ENCODE results near the gene SOX13.
"Not testable (repeated sequence)": the region's sequence is repeated elsewhere in the genome, so short reads cannot be mapped to it uniquely, and the experiment has no call there.

SOX13 gene

DNA sequence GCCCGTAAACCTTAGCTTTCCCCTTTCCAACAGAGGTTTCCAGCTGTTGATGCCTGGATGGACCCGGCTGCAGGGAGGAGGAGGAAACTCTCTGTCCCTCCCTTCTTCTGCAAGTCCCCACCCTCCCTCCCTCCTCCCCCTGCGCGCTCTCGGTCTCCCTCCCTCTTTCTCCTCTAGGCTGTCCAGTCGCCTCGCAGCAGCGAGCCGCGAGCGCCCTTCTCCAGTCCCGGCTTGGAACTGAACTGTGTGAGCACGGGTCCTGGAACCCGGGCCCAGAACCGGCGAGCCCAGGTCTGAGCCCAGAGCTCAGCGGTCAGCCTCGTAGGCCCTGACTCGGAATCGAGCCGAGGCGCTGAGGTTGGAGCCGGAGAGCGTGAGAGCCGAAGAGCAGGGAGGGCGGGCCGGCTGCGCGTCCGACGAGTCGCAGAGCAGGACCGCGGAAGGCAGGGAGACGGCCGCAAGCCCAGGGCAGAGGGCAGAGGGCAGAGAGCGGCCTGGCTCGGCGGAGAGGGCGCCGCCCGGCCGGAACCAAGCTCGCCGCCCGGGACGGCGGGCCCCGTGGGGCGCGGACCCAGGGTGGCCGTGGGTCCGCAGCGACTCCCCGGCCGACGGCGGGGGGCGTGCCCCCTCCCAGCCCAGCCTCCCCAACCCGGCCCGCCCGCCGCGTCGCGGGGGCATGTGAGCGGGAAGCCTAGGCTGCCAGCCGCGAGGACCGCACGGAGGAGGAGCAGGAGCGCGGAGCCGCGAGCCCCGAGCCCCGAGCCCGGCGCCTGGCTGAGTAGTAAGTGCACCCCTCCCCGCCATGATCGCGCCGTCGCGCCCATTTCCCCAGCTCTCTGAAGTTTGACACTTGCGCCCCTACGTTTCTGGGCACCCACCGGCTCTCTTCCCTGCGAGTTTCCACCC lies at the start of gene SOX13:
Gene SOX13, plus strand, starts transcription at position 185 of the 906 bp plus-strand sequence. CDS start 39,801 bp downstream, outside the sequence.
- DNase-seq: peak; percentile 28

DNA sequence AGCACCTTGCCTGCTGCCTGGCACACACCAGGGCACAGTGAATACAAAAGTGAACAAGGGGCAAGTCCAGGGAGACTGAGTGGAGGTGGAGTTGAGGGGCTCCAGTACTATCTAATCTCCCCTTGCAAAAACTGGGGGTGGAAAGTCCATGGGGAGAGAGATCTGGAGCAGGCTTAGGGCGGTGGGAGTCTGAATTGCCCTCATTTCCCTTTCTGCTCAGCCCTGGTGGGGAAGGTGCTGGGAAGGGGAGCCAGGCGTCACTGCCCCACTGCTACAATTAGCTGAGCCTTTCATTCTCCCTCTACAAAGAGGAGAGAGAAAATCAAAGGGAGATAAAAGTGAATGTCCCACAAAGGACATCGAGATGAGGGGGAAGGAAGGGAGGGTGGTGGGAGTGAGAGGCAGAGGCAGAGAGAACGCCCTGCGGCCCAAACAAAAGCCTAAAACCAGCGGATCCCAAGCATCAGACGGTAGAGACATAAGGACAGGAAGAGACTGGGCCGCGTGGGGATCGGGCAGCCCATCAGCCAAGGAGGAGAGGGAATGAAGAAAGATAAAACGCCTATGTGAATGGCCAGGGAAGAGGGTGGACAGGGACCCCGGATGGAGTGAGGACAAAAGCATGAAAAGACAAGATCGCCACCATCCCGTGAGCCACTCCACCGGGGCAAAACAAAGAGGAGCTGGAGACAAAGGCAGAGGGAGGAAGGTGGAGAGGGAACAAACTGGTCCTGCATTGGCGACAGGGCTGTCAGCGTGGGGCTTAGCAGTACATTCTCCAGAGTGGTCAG lies 46.8 kb upstream of the SOX13 start:
- no peak for DNase-seq

DNA sequence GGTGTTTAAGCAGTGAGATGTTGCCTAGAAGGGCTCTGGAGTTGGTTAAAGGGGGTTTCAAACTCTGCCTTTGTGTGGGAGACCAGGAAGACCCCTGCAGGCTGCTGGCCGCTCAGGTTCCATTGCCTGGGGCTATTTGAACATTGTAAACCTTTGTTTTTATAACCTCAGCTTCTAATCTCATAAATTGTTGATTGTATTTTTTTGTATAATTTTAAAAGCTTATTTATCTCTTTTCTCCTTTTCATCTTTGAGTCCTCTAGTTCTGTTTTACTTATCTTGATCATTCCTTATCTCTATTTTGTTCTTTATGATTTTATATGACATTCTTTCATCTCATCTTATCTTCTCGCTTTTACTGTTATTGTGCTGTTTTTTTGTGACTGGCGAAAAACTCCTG lies 45.5 kb upstream of the SOX13 start:
- DNase-seq: no peak

DNA sequence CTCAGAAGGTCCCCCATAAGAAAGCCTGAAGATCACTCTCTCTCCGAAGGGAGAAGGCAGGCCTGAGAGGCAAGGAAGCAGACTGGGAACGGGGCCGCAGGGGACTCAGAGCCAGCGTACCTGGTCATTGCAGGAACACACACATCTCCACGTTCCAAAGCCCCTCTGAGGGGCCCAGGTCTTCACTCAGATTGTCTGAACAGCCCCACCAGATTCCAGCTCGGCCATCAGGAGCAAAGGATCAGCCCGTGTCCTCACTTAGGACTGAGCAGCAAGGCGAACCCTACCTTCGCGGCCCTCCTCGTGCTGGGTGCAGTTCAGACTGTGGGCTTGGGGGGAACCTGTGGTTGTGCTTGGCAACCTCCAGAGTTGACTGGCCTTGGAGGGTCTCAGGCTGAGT lies 43.9 kb upstream of the SOX13 start:
- no peak for DNase-seq

DNA sequence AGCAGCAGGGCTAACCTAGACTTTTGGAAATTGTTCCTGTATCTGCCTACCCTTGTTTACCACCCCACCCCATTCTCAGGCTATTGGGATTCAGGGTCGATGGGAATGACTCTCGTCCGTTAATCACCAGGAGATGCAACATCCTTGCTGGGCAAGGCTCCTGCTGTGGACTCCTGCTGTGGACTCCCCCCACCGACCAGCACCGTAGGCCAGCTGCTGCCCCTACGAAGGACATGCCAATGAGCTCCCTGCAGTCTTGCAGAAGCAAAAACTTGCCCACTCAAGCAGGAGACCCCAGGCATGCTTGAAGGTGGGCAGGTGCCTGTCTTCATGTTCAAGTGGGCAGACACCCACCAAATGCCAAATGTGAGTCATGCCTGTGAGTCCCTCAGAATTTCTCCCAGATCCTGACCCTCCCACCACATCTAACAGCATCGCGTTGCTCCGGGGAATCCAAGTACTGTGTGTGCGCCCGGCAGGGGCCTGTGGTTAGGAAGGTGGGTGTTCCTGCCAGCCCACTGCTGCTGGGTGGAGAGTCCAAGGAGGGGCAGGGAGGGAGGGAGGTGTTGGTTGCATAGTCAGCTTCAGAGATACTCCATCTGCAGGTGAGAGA lies 41.7 kb upstream of the SOX13 start:
- no peak for DNase-seq

DNA sequence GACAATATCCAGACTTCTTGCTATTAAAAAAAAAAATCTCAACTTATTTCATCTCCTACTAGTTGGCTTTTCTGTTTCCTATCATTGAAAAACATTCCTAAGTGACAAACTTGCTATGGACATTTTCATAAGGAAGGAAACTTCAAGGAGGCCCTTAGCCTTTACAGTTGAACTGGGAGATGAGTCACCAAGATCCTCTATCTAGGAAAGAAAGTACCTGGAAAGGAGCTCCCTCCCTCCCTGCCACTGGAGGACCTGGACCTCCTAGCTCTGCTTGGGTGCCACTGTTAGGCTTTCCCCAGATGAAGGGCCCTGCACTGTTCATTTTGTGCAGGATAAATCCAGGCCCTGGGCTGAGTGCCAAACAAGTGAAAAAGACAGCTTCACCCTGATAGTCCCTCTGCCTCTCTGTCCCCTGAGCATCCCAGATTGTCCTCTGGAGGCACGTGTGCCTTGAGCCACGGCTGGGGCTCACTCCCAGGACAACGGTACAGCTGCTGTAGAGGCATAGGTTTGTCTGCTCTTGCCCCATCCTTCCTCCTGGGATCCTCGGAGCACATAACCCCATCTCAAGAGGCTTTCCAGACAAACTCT lies 40.2 kb upstream of the SOX13 start:
- DNase-seq: no peak

DNA sequence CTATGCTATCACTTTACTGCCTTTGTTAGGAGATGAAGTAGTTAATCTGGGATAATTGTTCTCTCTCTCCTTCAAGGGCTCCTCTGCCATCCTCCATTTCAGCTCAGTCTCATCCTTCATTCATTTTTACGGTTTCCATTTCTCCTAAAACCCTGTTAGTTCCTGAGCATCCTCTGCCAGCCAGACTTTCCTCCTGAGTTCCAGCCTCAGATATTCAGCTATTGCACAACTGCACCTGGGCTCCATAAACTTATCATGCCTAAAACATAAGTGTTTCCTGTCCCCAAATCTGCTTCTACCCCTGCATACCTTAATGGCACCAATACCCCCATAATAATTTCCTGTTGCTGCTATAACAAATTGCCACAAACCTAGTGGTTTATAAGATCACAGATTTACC lies 39.6 kb upstream of the SOX13 start:
- DNase-seq: no peak

DNA sequence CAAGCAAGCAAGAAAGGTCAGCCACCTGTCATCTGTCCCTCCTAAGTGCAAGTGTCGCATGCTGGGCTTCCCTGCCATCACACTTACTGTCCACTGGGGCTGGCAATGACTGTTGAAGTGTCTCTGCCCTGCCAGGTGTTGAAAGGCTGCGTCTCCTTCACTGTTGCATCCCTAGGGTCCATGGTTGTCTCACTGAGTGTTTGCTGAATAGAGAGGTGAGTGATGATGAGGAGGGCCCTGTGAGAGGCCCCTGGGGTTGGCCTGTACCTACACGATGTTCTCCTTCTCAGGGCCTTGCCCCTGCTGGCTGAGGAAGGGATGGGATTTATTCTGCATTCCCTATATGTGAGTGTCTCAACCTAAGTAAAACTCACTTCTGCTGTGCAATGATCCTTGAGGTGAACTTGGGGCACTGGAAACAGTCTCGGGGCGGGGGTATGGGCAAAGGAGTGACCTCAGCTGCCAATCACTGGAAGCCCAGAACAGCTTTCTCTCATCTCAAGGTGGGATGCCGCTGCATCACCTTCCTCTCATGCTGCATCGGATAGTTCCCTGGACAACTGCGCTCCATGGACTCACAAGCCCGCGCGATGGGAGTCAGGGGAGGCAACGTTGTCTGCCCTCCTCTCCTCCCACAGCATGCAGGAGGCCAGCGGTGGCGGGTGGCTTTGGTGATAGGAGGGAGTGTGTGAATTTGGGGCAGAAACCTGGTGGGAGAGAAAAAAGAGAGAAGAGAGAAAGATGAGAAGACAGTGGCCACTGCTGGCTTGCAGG lies 35.8 kb upstream of the SOX13 start:
- DNase-seq: no peak

DNA sequence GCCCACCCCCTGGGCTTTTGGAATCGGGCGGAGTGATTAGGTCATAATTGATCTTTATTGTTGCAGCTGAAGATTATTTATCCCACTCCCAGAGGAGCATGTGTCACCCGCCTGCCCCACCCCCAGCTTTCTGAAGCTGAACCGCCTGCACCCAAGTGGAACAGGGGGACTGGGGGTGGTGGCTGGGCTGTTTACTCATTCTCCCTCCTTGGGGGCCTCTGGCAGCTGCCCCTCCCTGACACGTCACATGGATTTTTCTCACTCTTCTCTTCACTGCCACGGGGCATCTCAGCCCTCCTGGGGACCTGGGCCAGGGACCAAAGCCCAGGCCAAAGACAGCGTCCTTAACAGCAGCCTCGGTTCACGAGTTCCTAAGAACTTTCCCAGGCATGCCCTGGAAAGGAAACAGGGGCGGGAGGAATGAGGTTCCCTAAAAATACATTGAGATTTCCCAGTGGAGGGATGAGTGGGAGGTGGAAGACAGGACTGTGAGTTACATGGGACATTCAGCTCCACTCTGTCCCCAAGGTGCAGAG lies 31.6 kb upstream of the SOX13 start:
- DNase-seq: no peak

DNA sequence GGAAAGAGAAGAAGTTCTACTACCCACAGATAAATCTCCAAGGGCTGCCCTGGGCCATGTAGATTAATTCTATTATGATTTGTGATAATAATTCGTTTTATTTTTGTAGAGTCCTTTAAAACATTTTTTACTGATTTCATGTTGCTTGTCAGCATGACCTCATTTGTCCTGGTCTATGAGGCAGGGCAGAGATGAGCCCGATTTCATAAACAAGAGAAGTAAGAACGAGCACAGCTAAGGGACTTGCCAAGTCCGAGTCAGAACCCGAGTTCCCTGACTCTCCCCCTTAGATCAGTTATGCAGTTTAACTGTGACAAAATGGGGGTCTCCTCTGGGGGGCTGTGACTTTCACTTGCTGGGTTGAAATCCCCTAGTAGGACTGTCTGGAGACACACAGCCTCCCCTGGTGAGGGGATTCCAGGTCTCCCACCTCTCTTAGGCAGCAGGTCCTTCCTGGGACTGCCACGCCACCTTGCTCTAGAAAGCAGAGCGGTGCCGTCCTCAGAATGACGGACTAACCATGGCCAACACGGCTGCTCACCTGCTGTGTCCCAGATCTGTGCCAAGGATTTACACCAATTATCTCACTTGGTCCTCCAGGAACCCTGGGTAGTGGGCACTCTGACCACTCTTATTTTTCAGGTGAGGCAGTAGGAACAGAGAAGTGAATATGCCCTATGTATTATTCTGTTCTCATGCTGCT lies 31.0 kb upstream of the SOX13 start:
- no peak for DNase-seq

DNA sequence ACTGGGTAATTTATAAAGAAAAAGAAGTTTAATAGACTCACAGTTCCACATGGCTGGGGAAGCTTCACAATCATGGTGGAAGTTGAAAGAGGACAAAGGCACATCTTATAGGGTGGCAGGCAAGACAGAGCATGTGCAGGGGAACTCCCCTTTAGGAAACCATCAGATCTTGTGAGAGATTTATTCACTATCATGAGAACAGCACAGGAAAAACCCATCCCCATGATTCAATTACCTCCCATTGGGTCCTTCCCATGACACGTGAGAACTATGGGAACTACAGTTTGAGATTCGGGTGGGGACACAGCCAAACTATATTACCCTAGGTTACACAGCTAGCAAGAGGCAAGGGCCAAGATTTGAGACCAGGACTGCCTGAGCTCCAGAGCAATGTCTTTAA lies 30.4 kb upstream of the SOX13 start:
- no peak for DNase-seq

DNA sequence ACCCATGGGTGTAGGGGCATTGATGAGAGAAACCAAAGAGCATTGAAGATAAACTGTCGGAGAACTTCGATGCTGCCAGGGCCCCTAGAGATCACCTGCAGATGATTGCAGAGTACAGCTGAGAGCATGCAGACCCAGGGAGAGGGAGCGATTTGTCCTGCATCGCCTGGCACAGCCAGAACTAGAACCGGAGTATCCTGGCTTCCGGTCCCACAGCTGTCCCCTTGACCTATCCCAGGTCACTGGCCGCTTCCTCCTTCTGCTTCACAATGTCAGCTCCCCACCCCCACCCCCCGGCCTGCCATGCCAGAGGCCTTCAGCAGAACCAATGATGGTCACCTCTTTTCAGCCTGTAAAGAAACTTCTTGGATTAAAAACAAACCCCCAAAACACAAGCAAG lies 29.2 kb upstream of the SOX13 start:
- no peak for DNase-seq

DNA sequence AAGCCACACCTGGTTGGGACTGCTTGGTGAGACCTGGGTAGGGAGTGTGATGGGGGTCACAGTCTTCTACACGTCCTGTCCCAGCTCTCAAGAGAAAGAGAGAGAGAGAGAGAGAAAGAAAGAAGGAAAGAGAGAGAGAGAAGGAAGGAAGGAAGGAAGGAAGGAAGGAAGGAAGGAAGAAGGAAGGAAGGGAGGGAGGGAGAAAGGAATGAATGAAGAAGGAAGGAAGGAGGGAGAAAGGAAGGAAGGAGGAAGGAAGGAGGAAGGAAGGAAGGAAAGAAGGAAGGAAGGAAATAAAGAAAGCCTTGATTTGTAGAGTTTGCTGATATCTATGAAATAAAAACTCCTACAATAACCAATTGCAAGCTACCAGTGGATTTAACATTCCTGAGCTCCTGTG lies 28.5 kb upstream of the SOX13 start:
- no peak for DNase-seq

DNA sequence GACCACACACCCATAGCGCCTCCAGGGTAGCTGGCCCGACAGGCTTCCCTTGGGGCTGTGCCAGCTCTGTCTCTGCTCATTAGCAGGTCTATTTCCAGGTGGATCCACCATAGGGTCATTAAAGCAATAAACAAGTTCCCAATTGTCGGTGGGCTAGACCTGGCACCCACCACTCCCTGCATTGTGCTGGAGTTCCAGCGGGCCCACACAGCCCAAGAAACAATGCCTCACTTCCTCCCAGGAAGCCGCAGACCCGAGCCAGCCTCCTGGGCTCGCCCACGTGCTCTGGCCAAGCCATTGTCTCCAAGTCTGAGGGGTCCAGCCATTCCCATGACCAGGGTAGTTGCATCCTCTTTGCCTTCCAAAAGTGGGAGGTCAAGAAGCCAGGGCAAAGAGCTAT lies 27.5 kb upstream of the SOX13 start:
- no peak for DNase-seq

DNA sequence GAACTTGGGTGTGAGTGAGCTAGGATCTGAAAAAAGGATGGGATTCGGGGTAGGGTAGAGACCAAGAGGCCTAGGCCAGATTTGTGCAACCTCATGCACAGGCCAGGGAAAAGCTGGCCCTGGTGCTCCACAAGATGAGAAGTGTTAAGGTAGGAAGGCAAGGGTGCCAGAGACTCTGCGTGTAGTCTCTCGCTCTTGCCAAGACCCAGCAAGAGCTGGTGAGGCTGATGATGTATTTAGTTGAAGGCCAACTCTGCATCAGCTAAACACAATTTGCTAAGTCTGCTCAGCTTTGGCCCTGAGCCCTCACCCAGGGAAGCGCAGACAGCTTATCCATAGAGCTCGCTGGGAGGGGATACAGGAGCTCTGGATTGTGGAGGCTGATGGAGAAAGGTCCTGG lies 26.6 kb upstream of the SOX13 start:
- DNase-seq: no peak

DNA sequence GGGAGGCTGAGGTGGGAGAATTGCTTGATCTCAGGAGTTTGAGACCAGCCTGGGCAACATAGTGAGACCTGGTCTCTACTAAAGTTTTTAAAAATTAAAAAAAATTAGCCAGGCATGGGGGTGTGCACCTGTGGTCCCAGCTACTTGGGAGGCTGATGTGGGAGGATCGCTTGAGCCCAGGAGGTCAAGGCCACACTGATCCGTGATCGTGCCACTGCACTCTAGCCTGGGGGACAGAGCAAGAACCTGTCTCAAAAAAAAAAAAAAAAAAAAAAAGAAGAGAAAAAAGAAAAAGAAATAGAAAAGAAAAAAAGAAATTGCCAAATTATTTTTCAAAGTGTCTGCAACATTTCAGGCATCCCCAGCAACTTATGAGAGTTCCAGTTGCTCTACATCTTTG lies 24.1 kb upstream of the SOX13 start:
- not testable (repeated sequence) for DNase-seq

DNA sequence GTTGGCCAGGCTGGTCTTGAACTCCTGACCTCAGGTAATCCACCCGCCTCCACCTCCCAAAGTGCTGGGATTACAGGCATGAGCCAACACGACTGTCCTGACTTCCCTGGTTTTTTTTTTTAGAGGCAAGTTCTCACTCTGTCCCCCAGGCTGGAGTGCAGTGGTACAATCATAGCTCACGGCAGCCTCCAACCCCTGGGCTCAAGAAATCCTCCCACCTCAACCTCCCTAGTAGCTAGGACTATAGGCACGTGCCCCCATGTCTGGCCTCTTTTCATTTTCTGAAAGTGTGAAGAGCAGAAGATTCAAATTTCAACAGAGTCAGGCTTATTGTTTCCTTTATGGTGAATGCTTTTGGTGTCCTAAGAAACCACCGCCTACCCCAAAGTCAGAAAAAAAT lies 21.7 kb upstream of the SOX13 start:
- DNase-seq: no peak

DNA sequence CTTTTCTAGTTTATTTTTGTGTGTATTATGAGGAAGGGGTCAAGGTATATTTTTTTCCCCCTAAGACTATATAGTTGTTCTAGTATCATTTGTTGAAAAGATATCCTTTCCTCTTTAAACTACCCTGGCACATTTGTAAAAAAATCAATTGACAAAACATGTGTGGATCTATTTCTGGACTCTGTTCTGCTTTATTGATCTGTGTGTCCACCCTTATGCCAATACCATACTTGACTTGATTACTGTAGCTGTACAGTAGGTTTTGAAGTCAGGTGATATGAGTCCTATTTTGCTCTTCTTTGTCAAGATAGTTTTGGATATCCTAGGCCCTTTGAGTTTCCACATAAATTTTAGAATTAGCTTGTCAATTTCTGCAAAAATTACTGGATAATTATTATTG lies 21.2 kb upstream of the SOX13 start:
- no peak for DNase-seq

DNA sequence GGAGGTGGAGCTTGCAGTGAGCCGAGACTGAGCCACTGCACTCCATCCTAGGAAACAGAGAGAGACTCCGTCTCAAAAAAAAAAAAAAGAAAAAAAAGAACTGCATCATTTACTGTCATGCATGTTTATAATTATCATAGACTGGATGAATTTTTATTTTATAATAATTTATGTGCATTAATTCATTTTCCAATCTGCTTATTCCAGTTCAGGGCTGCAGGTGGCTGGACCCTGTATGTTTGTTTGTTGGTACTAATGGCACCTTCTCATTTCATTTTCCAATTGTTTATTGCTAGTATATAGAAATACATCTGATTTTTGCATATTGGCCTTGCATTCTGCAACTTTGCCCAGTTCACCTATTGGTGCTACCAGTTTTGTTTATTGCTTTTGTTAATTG lies 19.0 kb upstream of the SOX13 start:
- DNase-seq: no peak

DNA sequence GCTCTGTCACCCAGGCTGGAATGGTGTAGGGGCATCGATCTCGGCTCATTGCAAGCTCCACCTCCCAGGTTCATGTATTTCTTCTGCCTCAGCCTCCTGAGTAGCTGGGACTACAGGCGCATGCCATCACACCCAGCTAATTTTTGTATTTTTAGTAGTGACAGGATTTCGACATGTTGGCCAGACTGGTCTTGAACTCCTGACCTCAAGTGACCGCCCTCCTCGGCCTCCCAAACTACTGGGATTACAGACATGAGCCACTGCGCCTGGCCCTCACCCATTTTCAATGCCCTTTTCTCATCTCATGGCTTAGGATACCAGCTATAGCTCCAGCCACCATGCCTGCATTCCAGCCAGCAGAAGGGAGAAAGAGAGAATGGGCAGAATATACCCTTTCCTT lies 12.9 kb upstream of the SOX13 start:
- DNase-seq: no peak

DNA sequence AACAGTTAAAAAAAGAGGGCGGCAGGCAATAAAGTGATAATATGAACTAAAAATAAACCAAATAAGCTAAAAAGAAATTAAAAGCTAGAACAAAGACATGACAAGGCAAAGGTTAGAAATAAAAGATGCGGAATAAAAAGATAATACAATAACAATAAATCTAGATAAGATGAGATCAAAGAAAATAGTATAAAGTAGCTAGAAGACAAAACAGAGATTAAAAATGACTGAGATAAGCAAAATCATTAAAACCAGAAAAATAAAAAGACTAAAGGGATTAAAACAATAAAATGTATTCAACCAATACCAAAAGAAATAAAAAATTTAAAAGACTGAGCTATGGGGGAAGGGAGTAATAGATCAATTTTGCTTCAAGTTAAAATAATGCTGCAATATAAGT lies 10.8 kb upstream of the SOX13 start:
- DNase-seq: no peak

Measured in CD4-positive, alpha-beta T cell treated with Interleukin-12 subunit alpha and Interleukin-12 subunit beta, for 1 hour (primary cell).